Measurements from ENCODE around the gene ARID1B.

Gene ARID1B

GRCh38 chr6:157218371-157219198 is 441.4 kb downstream of the ARID1B start:
- H3K4me3 ChIP-seq (ENCODE audit: low read depth, low read length), result no peak overlapping the region

- no peak overlapping the region for H3K4me3 ChIP-seq (ENCODE audit: low read depth, low read length)
These were observed 442.3 kb downstream of the ARID1B start for GRCh38 chr6:157219201-157220200.

GRCh38 chr6:157220485-157220884 is 443.3 kb downstream of the ARID1B start:
- H3K4me3 ChIP-seq (ENCODE audit: low read depth, low read length), result no peak overlapping the region

GRCh38 chr6:157221049-157221816 is 444.1 kb downstream of the ARID1B start:
- no peak overlapping the region for H3K4me3 ChIP-seq (ENCODE audit: low read depth, low read length)

- H3K4me3 ChIP-seq (ENCODE audit: low read depth, low read length), result no peak overlapping the region
These were observed 444.6 kb downstream of the ARID1B start for GRCh38 chr6:157221817-157222175.

GRCh38 chr6:157222201-157222981 is 445.2 kb downstream of the ARID1B start:
- no peak overlapping the region for H3K4me3 ChIP-seq (ENCODE audit: low read depth, low read length)

GRCh38 chr6:157223021-157223430 is 445.8 kb downstream of the ARID1B start:
- H3K4me3 ChIP-seq (ENCODE audit: low read depth, low read length), result no peak overlapping the region

GRCh38 chr6:157223511-157223910 is 446.3 kb downstream of the ARID1B start:
- no peak overlapping the region for H3K4me3 ChIP-seq (ENCODE audit: low read depth, low read length)

- H3K4me3 ChIP-seq (ENCODE audit: low read depth, low read length), result no peak overlapping the region
These were observed 447.2 kb downstream of the ARID1B start for GRCh38 chr6:157224178-157224950.

- no peak overlapping the region for H3K4me3 ChIP-seq (ENCODE audit: low read depth, low read length)
These were observed 447.9 kb downstream of the ARID1B start for GRCh38 chr6:157224951-157225574.

- no peak overlapping the region for H3K4me3 ChIP-seq (ENCODE audit: low read depth, low read length)
These were observed 448.4 kb downstream of the ARID1B start for GRCh38 chr6:157225575-157225995.

GRCh38 chr6:157226026-157226625 is 448.9 kb downstream of the ARID1B start:
- no peak overlapping the region for H3K4me3 ChIP-seq (ENCODE audit: low read depth, low read length)

- H3K4me3 ChIP-seq (ENCODE audit: low read depth, low read length), result no peak overlapping the region
These were observed 449.6 kb downstream of the ARID1B start for GRCh38 chr6:157226761-157227160.

- no peak overlapping the region for H3K4me3 ChIP-seq (ENCODE audit: low read depth, low read length)
These were observed 450.3 kb downstream of the ARID1B start for GRCh38 chr6:157227202-157228166.

GRCh38 chr6:157228426-157229131 is 451.4 kb downstream of the ARID1B start:
- no peak overlapping the region for H3K4me3 ChIP-seq (ENCODE audit: low read depth, low read length)

GRCh38 chr6:157229132-157229618 is 452.0 kb downstream of the ARID1B start:
- no peak overlapping the region for H3K4me3 ChIP-seq (ENCODE audit: low read depth, low read length)

- H3K4me3 ChIP-seq (ENCODE audit: low read depth, low read length), result no peak overlapping the region
These were observed 452.5 kb downstream of the ARID1B start for GRCh38 chr6:157229713-157230112.

Data from iPS-11a (cell line).